ENCODE measurements around the gene STK39. TPM values are rescaled to one million over a fixed set of nuclear protein-coding genes. Genes with fewer than 3 reads are reported as not detected.

STK39 gene
- total RNA-seq, 2 experiments from 2014 or later = 28.2 to 31.4 TPM

DNA sequence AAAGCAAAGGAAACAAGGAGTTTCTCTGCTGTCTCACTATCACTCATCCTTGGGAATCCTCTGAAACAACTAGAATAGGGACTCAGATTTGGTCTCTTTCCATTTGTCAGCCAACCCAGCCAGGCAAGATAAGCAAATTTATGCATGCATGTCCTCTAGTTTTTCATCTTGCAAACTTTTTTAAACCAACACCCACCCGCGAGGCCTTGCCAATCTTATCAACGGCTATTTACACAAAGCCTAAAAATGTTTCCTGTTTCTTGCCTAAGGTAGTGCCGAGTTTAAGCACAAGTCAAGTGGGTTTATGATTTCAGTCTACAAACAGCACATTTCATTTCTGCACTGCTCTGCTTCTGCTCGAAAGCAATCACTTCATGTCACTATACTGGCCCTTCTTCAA, 240.9 kb downstream of the STK39 start:
- H3K9me3 Mint-ChIP-seq = no peaks in the 10 kb centered on the region
- peaks cover 35% of the 10 kb centered on the region for H3K36me3 Mint-ChIP-seq (ENCODE audit: low read depth)
- no peak overlapping the region for H3K27ac Mint-ChIP-seq
- ChIA-PET CTCF (interaction anchor here (0.6 kb wide), 1 partner anchor 77 kb away, joined by 4 read pairs; no protein-coding TSS in a partner anchor), POLR2A (no interaction called here)
- no peak for DNase-seq
- H3K4me3 Mint-ChIP-seq = no peak overlapping the region
- peaks cover 12% of the 10 kb centered on the region for H3K4me1 Mint-ChIP-seq
- no peaks in the 10 kb centered on the region for H3K27me3 Mint-ChIP-seq

DNA sequence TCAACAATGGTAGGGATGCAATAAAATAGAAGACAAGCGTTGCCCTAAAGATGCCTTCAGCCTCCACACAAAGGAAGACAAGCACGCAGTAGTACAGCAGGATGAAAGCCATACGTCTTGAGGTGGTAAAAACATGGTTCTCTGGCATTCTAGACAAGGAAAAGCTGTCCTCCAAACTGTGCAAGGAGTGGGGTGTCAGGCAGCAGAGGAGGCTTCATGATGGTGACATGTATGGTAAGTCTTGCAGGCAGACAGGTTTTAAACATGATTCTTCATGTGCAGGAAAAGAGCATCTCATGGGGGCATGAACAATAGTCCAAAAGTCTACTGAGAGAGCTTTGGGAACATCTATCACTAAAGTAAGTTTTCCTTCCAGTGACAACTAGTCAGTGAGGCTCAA, 241.8 kb downstream of the STK39 start:
- no peak overlapping the region for H3K4me3 Mint-ChIP-seq
- H3K4me1 Mint-ChIP-seq = peaks cover 12% of the 10 kb centered on the region
- CTCF ChIA-PET = interaction anchor here (1.7 kb wide), 1 partner anchor 114 kb away, joined by 4 read pairs; no protein-coding TSS in a partner anchor
- peaks cover 34% of the 10 kb centered on the region for H3K36me3 Mint-ChIP-seq (ENCODE audit: low read depth)
- no peaks in the 10 kb centered on the region for H3K27me3 Mint-ChIP-seq
- H3K9me3 Mint-ChIP-seq = no peaks in the 10 kb centered on the region
- DNase-seq = no peak
- POLR2A ChIA-PET = no interaction called here
- no peak overlapping the region for H3K27ac Mint-ChIP-seq

- Mint-ChIP-seq H3K27ac (no peak overlapping the region), H3K36me3 (ENCODE audit: low read depth) (peaks cover 31% of the 10 kb centered on the region), H3K27me3 (no peaks in the 10 kb centered on the region), H3K9me3 (peaks cover 2% of the 10 kb centered on the region), H3K4me1 (peaks cover 12% of the 10 kb centered on the region), H3K4me3 (no peak overlapping the region)
- ChIA-PET CTCF (interaction anchor here (1.2 kb wide), 1 partner anchor 10 kb away, joined by 4 read pairs; no protein-coding TSS in a partner anchor), POLR2A (no interaction called here)
- DNase-seq = no peak
These were observed 243.5 kb downstream of the STK39 start for GRCh38 chr2:168003876-168004275.

DNA sequence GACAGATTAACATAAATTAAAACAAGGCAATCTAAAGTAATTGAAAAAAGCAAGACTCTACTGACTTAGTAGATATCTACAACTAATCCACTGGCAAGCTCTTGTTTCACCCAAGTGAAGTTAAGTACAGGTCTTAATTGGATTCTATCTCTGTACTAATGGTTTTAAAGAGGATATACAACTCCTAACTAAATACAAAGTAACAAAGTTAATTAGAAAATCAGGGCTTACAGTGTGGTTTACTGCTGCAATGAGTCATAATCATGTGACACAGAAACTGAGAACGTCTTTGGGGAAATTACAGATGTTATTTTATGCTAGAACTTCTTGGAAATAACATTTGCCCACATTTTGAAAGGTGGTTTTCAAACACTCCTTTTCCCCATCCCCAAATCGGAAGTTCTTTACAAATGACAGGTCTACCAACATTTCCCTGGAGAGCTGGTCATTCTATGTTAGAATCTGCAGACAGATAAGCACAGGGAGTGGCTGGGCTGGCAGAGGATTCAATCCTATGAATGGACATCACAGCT, 245.3 kb downstream of the STK39 start:
- Mint-ChIP-seq H3K4me1 (peaks cover 12% of the 10 kb centered on the region), H3K4me3 (no peak overlapping the region), H3K27me3 (no peaks in the 10 kb centered on the region), H3K9me3 (peaks cover 2% of the 10 kb centered on the region), H3K36me3 (ENCODE audit: low read depth) (peaks cover 17% of the 10 kb centered on the region), H3K27ac (no peak overlapping the region)
- ChIA-PET POLR2A (no interaction called here), CTCF (interaction anchor here (1.1 to 1.3 kb wide), 2 partner anchors 11 to 17 kb away, joined by 4 read pairs; no protein-coding TSS in a partner anchor)
- no peak for DNase-seq

GRCh38 chr2:167992278-167992677, 255.1 kb downstream of the STK39 start:
- ChIA-PET POLR2A (interaction anchor here (0.5 kb wide), 1 partner anchor 211 kb away, joined by 4 read pairs; no protein-coding TSS in a partner anchor), CTCF (no interaction called here)
- H3K4me1 Mint-ChIP-seq = peaks cover 15% of the 10 kb centered on the region
- no peak overlapping the region for H3K27ac Mint-ChIP-seq
- no peaks in the 10 kb centered on the region for H3K9me3 Mint-ChIP-seq
- H3K4me3 Mint-ChIP-seq = no peak overlapping the region
- DNase-seq = no peak
- H3K36me3 Mint-ChIP-seq (ENCODE audit: low read depth) = peaks cover 1% of the 10 kb centered on the region
- H3K27me3 Mint-ChIP-seq = no peaks in the 10 kb centered on the region

DNA sequence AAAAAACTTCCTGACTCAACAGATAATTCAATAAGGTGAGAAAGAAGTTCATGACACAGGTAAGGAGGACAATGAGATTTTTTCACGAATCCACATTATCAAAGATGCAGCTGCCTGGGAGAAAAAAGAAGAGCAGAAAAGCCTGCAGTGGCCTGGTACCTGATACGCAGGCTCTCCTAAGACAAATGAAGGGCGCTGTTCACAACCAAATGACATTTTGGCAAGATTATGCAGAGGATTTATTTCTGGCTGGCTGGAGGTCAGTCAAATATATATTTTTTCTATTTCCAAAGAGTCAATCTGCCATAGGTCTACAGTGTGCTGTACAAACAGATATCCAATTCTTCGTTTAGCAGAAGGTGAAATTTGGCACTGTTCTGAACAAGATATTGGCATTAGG, 257.3 kb downstream of the STK39 start:
- no peaks in the 10 kb centered on the region for H3K27me3 Mint-ChIP-seq
- H3K4me1 Mint-ChIP-seq = peaks cover 15% of the 10 kb centered on the region
- no peaks in the 10 kb centered on the region for H3K9me3 Mint-ChIP-seq
- ChIA-PET POLR2A (no interaction called here), CTCF (interaction anchor here (0.9 kb wide), 1 partner anchor 8 kb away, joined by 3 read pairs; no protein-coding TSS in a partner anchor)
- no peaks in the 10 kb centered on the region for H3K36me3 Mint-ChIP-seq (ENCODE audit: low read depth)
- DNase-seq = no peak
- no peak overlapping the region for H3K27ac Mint-ChIP-seq
- no peak overlapping the region for H3K4me3 Mint-ChIP-seq

DNA sequence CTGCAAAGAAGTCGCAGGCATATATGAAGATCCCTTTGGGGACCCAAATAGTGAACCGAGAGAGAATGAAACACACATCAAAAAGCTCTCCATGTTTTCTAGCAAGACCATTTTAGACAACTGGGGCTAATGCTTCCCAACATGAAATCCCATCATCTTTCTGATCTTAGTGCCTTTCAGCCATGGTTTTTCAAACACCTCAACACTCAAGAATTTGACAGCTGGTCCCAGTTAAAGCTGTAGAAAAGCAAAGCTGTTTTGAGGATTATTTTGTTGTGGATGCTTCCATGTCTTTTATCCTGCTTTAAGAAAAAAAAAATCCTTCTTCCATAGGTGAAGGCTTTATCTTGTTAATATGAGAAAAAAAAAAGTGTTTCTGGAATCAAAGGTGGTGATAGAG, 259.1 kb downstream of the STK39 start:
- CTCF ChIA-PET = interaction anchor here (0.8 kb wide), 1 partner anchor 23 kb away, joined by 4 read pairs; no protein-coding TSS in a partner anchor
- DNase-seq = no peak
- POLR2A ChIA-PET = no interaction called here
- no peak overlapping the region for H3K27ac Mint-ChIP-seq
- peaks cover 10% of the 10 kb centered on the region for H3K36me3 Mint-ChIP-seq (ENCODE audit: low read depth)
- no peak overlapping the region for H3K4me3 Mint-ChIP-seq
- no peaks in the 10 kb centered on the region for H3K27me3 Mint-ChIP-seq
- H3K9me3 Mint-ChIP-seq = no peaks in the 10 kb centered on the region
- H3K4me1 Mint-ChIP-seq = peaks cover 15% of the 10 kb centered on the region

DNA sequence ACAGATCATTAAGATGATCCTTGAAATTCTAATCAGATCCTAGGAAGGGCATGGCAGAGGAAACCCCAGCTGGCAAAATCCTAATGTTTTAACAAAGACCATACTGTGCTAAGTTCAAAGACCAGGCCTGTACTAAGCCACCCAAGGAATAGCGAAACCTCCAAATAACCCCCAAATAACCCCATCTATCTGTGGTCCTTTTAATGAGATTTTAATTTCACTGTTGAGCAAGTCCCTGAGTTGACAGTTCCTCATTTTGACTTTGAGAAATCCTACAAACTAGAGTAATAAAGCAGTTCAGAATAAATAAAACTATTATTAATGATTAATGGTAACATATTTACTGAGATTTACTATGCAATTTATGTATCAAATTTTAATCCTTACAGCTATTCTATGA, 259.8 kb downstream of the STK39 start:
- Mint-ChIP-seq H3K36me3 (ENCODE audit: low read depth) (peaks cover 14% of the 10 kb centered on the region), H3K27me3 (no peaks in the 10 kb centered on the region), H3K9me3 (no peaks in the 10 kb centered on the region), H3K4me3 (no peak overlapping the region), H3K27ac (no peak overlapping the region), H3K4me1 (peaks cover 9% of the 10 kb centered on the region)
- ChIA-PET POLR2A (no interaction called here), CTCF (no interaction called here)
- DNase-seq = no peak

DNA sequence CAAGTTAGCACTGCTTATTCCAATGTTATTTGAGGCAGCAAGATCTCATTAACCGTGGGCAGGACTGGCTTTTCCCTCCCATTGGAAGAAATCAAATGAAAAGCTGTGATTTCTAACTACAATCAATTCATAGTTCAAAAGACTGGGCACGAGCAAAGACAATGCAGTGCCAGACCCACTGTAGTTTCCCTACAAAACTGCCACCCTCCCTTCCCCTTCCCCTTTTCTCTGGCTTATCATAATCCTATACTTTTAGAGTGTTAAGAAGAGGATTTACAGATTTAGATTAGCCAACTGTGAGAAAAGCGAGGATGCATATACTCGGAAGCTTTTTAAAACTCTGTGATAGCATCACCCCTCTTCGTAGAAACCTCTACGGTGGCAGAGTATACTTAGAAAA, 260.4 kb downstream of the STK39 start:
- CTCF ChIA-PET = no interaction called here
- POLR2A ChIA-PET = no interaction called here
- no peak overlapping the region for H3K4me3 Mint-ChIP-seq
- no peak for DNase-seq
- no peaks in the 10 kb centered on the region for H3K9me3 Mint-ChIP-seq
- peaks cover 4% of the 10 kb centered on the region for H3K4me1 Mint-ChIP-seq
- H3K27me3 Mint-ChIP-seq = no peaks in the 10 kb centered on the region
- no peak overlapping the region for H3K27ac Mint-ChIP-seq
- H3K36me3 Mint-ChIP-seq (ENCODE audit: low read depth) = peaks cover 15% of the 10 kb centered on the region

DNA sequence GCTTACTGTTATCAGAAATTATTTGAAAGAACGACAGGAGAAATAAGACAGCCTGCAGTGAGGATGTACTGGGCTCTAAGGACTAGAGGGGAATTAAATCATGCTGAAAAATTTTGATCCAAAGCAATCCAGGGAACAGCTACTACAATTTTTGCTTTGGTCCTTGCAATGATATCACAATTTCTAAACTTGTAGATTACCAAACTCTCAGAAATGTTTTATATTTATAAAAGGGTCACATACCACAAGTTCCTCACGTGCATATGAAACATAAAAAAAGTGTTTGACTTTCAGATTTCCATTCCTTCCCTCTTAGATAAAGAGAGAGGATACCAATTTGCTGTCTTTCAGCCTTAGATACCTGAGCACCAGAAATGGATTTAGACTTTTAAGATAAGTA, 261.2 kb downstream of the STK39 start:
- Mint-ChIP-seq H3K27ac (no peak overlapping the region), H3K9me3 (no peaks in the 10 kb centered on the region), H3K36me3 (ENCODE audit: low read depth) (peaks cover 15% of the 10 kb centered on the region), H3K27me3 (no peaks in the 10 kb centered on the region), H3K4me1 (no peaks in the 10 kb centered on the region), H3K4me3 (no peak overlapping the region)
- ChIA-PET CTCF (interaction anchor here (1.8 kb wide), 1 partner anchor 16 kb away, joined by 4 read pairs; no protein-coding TSS in a partner anchor), POLR2A (no interaction called here)
- DNase-seq = no peak

DNA sequence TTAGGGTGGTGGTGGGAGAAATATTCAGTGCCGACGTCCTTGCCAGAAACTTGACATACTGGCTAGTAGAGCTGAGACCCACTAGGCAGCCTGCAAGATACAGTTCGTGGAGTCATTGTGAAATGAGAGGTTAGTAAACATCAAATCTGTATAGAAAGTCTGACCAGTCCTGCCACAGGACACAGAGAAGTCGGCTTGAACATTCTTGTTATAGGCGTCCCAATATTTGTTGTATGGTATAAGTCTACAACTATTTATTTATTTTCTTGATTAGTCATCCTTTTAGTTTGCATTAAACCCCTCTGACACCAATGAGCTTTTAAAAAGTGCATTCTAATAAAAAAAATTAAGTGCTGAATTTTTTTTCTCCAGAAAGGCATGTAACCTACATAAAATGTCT, 265.4 kb downstream of the STK39 start:
- DNase-seq = no peak
- ChIA-PET CTCF (interaction anchor here (1.1 kb wide), 1 partner anchor 9 kb away, joined by 3 read pairs; no protein-coding TSS in a partner anchor), POLR2A (no interaction called here)
- Mint-ChIP-seq H3K4me3 (no peak overlapping the region), H3K36me3 (ENCODE audit: low read depth) (peaks cover 15% of the 10 kb centered on the region), H3K27ac (no peak overlapping the region), H3K27me3 (no peaks in the 10 kb centered on the region), H3K9me3 (no peaks in the 10 kb centered on the region), H3K4me1 (no peaks in the 10 kb centered on the region)

GRCh38 chr2:167980439-167980838, 267.0 kb downstream of the STK39 start:
- POLR2A ChIA-PET = no interaction called here
- CTCF ChIA-PET = interaction anchor here (0.7 kb wide), 1 partner anchor 352 kb away, joined by 5 read pairs; no protein-coding TSS in a partner anchor
- no peak for DNase-seq
- no peaks in the 10 kb centered on the region for H3K27me3 Mint-ChIP-seq
- no peak overlapping the region for H3K27ac Mint-ChIP-seq
- H3K4me1 Mint-ChIP-seq = peaks cover 2% of the 10 kb centered on the region
- no peaks in the 10 kb centered on the region for H3K9me3 Mint-ChIP-seq
- H3K4me3 Mint-ChIP-seq = no peak overlapping the region
- H3K36me3 Mint-ChIP-seq (ENCODE audit: low read depth) = peaks cover 15% of the 10 kb centered on the region

- Mint-ChIP-seq H3K9me3 (peaks cover 24% of the 10 kb centered on the region), H3K27me3 (no peaks in the 10 kb centered on the region), H3K4me1 (peaks cover 2% of the 10 kb centered on the region), H3K27ac (no peak overlapping the region), H3K4me3 (no peak overlapping the region), H3K36me3 (ENCODE audit: low read depth) (peaks cover 20% of the 10 kb centered on the region)
- CTCF ChIA-PET = interaction anchor here (0.6 kb wide), 2 partner anchors 14 to 75 kb away, joined by 4 to 5 read pairs; no protein-coding TSS in a partner anchor
- no peak for DNase-seq
- POLR2A ChIA-PET = no interaction called here
These were observed 274.6 kb downstream of the STK39 start for GRCh38 chr2:167972746-167973145.

DNA sequence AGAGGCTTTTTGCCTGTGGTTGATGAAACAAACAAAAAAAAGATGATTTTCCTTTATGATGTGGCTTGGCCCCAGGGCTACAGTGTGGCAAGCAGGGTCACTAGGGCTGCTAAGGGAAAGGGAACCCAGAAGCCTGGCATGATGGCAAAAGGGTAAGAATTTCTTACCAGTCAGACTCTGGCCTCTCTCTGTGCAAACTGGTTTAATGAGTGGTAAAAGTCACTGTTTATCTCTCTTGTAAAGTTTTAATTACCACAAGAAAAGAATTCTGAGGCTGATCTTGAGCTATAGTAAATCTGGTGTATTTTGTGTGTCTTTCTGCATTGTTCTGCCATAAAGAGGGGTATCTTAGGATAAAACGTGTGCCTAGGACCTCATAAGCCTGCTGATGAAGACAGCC, 275.4 kb downstream of the STK39 start:
- no peaks in the 10 kb centered on the region for H3K27me3 Mint-ChIP-seq
- CTCF ChIA-PET = interaction anchor here (0.6 kb wide), 2 partner anchors 13 to 76 kb away, joined by 4 to 5 read pairs; no protein-coding TSS in a partner anchor
- H3K4me3 Mint-ChIP-seq = no peak overlapping the region
- H3K4me1 Mint-ChIP-seq = peaks cover 2% of the 10 kb centered on the region
- no peak overlapping the region for H3K27ac Mint-ChIP-seq
- POLR2A ChIA-PET = no interaction called here
- H3K36me3 Mint-ChIP-seq (ENCODE audit: low read depth) = peaks cover 20% of the 10 kb centered on the region
- no peak for DNase-seq
- peaks cover 24% of the 10 kb centered on the region for H3K9me3 Mint-ChIP-seq
